Stimulated activated CD4-positive, alpha-beta T cell treated with anti-CD3 and anti-CD28 coated beads, Interleukin-15, amount 100 ng/mL, for 48 hours (primary cell): ENCODE measurements around the gene PI4KA.
"Not testable (repeated sequence)": the region's sequence is repeated elsewhere in the genome, so short reads cannot be mapped to it uniquely, and the experiment has no call there.

Source experiments
- DNase-seq, 2 donors: peaks; one replicate each; pipeline ENCODE4 v3.0.0-alpha.2; 2020; ENCODE audit warnings: low read depth in 2 of 2

The PI4KA gene

GRCh38 chr22:20847318-20847822 lies 11.2 kb downstream of the PI4KA start:
- no peak for DNase-seq

GRCh38 chr22:20844055-20845037 lies 14.3 kb downstream of the PI4KA start:
- no peak for DNase-seq

DNA sequence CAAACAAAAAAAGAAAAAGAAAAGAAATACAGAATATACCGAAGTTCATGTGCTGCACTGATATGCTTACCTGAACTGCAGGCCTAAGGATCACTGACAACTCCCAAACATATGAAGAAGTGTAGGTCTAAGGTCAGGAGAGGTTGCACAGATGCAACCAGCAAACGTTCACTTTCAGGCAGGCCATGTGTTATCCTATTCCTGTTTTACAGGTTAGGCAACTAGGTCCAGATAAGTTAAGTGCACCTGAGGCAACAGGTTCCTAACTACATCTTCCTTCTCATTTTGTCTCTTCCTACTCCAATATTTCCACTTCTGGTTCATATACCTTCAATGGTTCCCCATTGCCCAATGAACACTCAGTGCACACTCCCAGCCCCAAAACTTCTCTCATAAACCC lies 15.1 kb downstream of the PI4KA start:
- DNase-seq = no peak

DNA sequence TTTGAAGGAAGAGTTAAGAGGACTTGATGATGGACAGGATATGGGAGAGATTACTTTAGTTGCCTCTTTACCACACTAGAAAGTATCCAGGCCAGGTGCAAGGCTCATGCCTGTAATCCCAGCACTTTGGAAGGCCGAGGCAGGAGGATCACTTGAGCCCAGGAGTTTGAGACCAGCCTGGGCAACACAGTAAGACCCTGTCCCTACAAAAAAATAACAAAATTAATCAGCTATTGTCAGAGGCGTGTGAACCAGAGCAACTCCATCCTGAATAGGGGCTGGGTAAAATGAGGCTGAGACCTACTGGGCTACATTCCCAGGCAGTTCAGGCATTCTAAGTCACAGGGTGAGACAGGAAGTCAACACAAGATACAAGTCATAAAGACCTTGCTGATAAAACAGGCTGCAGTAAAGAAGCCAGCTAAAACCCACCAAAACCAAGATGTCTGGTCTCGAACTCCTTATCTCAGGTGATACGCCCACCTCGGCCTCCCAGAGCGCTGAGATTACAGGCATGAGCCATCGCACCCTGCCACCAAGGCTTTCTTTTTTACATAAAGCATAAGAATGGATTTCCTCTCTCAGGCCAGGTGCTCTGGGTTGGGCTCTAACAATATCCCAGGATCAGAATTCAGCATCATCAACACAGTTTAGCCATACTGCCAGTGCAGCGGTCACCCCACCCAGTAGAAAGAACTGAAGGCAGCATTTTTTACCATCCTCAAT lies 17.8 kb downstream of the PI4KA start:
- DNase-seq = peak in 1 of 2 donors; percentile 4

- DNase-seq = no peak
Observed at GRCh38 chr22:20839837-20840645, 18.6 kb downstream of the PI4KA start.

DNA sequence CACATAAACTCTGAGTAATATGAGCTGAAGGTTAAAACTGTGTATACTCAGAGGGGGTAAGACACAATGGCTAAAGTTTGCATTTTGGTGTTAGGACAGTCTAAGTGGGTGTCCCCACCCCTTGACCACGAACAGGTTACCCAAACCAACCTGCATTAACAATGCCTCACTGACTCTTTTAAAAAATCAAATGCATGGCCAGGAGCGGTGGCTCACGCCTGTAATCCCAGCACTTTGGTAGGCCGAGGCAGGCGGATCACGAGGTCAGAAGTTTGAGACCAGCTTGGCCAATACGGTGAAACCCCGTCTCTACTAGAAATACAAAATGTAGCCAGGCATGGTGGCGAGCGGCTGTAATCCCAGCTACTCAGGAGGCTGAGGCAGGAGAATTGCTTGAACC lies 19.3 kb downstream of the PI4KA start:
- DNase-seq = not testable (repeated sequence)

- DNase-seq = no peak
Observed at GRCh38 chr22:20836987-20837823, 21.4 kb downstream of the PI4KA start.

DNA sequence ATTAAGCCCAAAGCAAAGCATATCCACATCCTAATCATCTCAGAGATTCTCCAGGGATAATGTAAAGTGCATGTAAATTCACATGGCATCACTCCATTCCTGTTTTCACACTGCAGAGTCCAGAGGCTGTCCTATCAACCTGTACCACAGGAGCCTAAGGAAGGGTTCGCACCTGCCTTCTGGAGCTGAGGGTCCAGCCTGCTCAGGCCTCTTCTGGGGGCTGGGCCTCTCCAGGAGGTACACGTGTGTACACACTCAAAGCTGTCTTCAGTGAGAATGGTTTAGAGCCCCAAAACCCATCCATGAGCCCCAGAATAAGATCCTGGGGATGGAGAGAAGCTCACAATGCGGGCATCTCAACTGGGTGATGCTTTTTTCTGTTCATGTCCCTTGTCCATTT lies 23.9 kb downstream of the PI4KA start:
- DNase-seq = no peak

- DNase-seq = no peak
Observed at GRCh38 chr22:20834206-20834605, 24.4 kb downstream of the PI4KA start.

- no peak for DNase-seq
Observed at GRCh38 chr22:20833225-20833665, 25.4 kb downstream of the PI4KA start.

DNA sequence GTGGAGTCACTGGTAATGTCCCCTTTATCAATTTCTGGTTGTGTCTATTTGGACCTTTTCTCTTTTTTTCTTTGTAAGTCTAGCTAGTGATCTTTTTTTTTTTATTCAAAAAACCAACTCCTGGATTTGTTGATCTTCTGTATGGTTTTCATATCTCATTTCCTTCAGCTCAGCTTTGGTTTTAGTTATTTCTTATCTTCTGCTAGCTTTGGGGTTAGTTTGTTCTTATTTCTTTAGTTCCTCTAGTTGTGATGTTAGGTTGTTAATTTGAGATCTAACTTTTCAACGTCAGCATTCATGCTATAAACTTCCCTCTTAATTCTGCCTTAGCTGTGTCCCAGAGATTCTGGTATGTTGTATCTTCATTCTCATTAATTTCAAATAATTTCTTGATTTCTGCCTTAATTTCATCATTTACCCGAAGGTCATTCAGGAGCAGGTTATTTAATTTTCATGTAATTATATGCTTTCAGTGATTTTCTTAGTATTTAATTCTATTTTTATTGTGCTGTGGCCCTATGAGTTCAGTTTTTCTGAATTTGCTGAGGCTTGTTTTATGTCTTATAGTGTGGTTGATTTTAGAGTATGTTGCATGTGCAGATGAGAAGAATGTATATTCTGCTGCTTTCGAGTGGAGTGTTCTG lies 29.0 kb downstream of the PI4KA start:
- no peak for DNase-seq

GRCh38 chr22:20826373-20827152 lies 32.0 kb downstream of the PI4KA start:
- not testable (repeated sequence) for DNase-seq

DNA sequence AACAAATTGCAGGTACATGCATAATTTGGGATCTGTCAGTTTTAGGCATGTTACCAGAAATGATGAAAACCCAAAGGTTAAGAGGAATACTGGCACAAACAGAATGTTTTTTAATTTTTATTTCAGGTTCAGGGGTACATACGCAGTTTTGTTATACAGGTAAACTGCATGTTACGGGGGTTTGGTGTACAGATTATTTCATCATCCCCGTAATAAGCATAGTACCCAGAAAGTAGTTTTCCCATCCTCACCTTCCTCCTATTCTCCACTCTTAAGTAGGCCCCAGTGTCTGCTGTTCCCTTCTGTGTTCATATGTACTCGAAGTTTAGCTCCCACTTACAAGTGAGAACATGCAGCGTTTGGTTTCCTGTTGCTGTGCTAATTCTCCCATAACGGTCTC lies 33.0 kb downstream of the PI4KA start:
- DNase-seq = no peak

DNA sequence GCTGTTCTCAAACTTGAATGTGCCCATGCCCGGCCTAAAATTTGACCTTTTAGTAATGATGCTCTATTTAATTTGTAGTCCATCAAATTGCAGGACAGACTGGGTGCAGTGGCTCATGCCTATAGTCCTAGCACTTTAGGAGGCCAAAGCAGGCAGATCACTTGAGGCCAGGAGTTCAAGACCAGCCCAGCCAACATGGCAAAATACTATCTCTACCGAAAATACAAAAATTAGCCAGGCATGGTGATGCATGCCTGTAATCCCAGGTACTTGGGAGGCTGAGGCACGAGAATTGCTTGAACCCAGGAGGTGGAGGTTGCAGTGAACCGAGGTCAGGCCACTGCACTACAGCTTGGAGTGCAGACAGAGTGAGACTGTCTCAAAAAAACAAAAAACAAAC lies 33.4 kb downstream of the PI4KA start:
- DNase-seq = not testable (repeated sequence)

GRCh38 chr22:20823264-20823663 lies 35.3 kb downstream of the PI4KA start:
- no peak for DNase-seq

GRCh38 chr22:20822240-20822639 lies 36.4 kb downstream of the PI4KA start:
- no peak for DNase-seq

- DNase-seq = not testable (repeated sequence)
Observed at GRCh38 chr22:20821717-20822239, 36.8 kb downstream of the PI4KA start.

DNA sequence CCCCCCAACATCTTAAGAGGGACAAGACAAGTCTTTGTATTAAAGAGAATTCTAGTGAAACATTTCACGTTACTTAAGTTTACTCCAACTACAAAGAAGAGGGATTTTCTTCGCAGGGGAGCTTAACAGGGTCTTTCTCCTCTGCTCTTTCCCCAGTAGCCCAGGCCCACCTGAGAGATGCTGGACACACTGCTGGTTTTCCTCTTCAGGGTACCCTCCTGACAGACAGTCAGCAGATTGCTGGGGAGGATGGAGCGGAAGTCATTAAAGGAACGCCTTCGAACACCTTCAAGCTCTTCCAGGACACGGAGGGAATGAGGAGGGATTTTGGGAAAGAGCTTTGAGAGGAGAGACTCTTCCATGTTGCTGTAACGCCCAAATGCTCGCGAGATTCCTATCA lies 39.1 kb downstream of the PI4KA start:
- DNase-seq = no peak

GRCh38 chr22:20818471-20818870 lies 40.1 kb downstream of the PI4KA start:
- DNase-seq = no peak
